Coronary artery (tissue), 2 donors: ENCODE measurements around the gene IFNGR2.
A peak's percentile ranks its signal among the peaks of the same experiment; 100 is the strongest.

Experiments used
- DNase-seq: peaks from one replicate; pipeline ENCODE4 v3.0.0-alpha.2; 2017; ENCODE audit warnings: low spot score
- H3K27ac ChIP-seq, 2 donors: fragments of 200-600 bp; sonication (generic); one replicate each; pipeline ENCODE4 v1.5.1; 2016 to 2019
- H3K4me3 ChIP-seq: fragments of 200-600 bp; sonication (generic); 2 replicates; pipeline ENCODE4 v1.5.1; 2016; ENCODE audit warnings: mild to moderate bottlenecking, moderate library complexity
- CTCF ChIP-seq: fragments of 200-600 bp; sonication (generic); IDR thresholded peaks from one replicate; pipeline ENCODE4 v1.5.1; 2019; ENCODE audit warnings: antibody characterized with exemption

IFNGR2 gene

GRCh38 chr21:33386222-33386784 is 16.9 kb upstream of the IFNGR2 start:
- no peak for DNase-seq
- H3K4me3 ChIP-seq, result no peak overlapping the region
- no peak for TF ChIP-seq CTCF
- no peak overlapping the region for H3K27ac ChIP-seq

DNA sequence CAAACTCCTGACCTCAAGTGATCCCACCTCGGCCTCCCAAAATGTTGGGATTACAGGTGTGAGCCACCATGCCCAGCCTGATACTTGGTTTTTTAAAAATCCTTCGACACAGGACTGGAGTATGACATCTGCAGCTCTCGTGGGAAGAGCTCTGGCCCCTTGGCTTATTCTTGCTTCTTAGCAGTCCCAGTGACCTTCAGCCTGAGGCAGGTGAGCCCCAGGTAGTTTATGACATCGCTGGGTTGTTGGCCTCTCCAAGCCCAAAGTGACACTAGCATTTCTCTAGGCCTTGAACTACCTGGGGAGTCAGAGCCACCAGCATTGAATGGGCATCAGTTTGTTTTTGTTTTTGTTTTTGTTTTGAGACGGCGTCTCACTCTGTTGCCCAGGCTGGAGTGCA is 15.9 kb upstream of the IFNGR2 start:
- DNase-seq, result no peak
- Histone ChIP-seq H3K27ac (no peak overlapping the region), H3K4me3 (no peak overlapping the region)
- TF ChIP-seq CTCF, result no peak

DNA sequence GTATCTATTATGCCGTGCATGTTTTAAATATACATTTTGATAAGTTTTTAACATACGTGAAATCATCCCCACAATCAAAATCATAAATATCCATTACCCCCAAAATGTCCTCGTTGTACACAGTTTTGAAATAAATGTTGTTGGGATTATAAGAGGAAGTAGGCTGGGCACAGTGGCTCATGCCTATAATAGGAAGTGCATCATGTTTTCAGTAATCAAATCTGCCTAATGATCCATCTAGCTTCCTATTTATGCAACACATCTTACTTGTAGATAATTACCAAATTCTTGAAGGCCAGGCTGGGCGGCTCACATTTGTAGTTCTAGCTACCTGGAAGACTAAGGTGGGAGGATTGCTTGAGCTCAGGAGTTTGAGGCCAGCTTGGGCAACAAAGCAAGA is 15.0 kb upstream of the IFNGR2 start:
- TF ChIP-seq CTCF, result no peak
- no peak for DNase-seq
- Histone ChIP-seq H3K27ac (no peak overlapping the region), H3K4me3 (no peak overlapping the region)

- DNase-seq, result no peak
- H3K4me3 ChIP-seq, result no peak overlapping the region
- TF ChIP-seq CTCF, result no peak
- H3K27ac ChIP-seq, result no peak overlapping the region
Observed at GRCh38 chr21:33390479-33390878, 12.7 kb upstream of the IFNGR2 start.

- no peak overlapping the region for H3K4me3 ChIP-seq
- DNase-seq, result no peak
- H3K27ac ChIP-seq, result no peak overlapping the region
- no peak for TF ChIP-seq CTCF
Observed at GRCh38 chr21:33391656-33392055, 11.6 kb upstream of the IFNGR2 start.

GRCh38 chr21:33392284-33392985 is 10.8 kb upstream of the IFNGR2 start:
- Histone ChIP-seq H3K27ac (peak overlapping the region in 1 of 2 donors; percentile 1), H3K4me3 (no peak overlapping the region)
- no peak for DNase-seq
- no peak for TF ChIP-seq CTCF

DNA sequence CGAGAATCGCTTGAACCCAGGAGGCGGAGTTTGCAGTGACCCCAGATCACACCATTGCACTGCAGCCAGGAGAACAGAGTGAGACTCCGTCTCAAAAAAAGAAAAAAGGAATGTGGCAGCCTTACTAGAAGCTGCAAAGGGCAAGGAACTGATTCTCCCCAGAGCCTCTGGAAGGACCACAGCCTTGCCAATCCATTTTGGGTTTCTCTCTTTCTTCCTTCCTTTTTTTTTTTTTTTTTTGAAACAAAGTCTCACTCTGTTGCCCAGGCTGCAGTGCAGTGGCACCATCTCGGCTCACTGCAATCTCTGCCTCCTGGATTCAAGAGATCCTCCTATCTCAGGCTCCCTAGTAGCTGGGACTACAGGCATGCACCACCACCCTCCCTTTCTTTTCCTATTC is 9.9 kb upstream of the IFNGR2 start:
- Histone ChIP-seq H3K27ac (no peak overlapping the region), H3K4me3 (no peak overlapping the region)
- DNase-seq, result no peak
- no peak for TF ChIP-seq CTCF
